AG08395 (cell line): ENCODE measurements around the gene CHD3.

Source experiments
- DNase-seq: peaks from one replicate; pipeline ENCODE4 v3.0.0; 2012; ENCODE audit warnings: mixed read lengths, low spot score

The CHD3 gene

GRCh38 chr17:7888184-7888920 is at the start of gene CHD3:
Gene CHD3 (plus strand): TSS chr17:7888789. CDS start chr17:7889001, 212 bp downstream.
- no peak for DNase-seq

- DNase-seq: no peak
Observed at GRCh38 chr17:7839190-7839875, 49.3 kb upstream of the CHD3 start.

- no peak for DNase-seq
Observed at GRCh38 chr17:7839876-7840261, 48.7 kb upstream of the CHD3 start.

GRCh38 chr17:7840441-7840840 is 48.1 kb upstream of the CHD3 start:
- no peak for DNase-seq

- no peak for DNase-seq
Observed at GRCh38 chr17:7840875-7841274, 47.7 kb upstream of the CHD3 start.

GRCh38 chr17:7841396-7841914 is 47.1 kb upstream of the CHD3 start:
- peak; percentile 89 for DNase-seq

- DNase-seq: peak; percentile 85
Observed at GRCh38 chr17:7841915-7842379, 46.6 kb upstream of the CHD3 start.

- DNase-seq: peak; percentile 62
Observed at GRCh38 chr17:7842380-7843256, 46.0 kb upstream of the CHD3 start.

GRCh38 chr17:7843257-7843535 is 45.4 kb upstream of the CHD3 start:
- no peak for DNase-seq

GRCh38 chr17:7843536-7844291 is 44.9 kb upstream of the CHD3 start:
- peak; percentile 70 for DNase-seq

- DNase-seq: peak; percentile 94
Observed at GRCh38 chr17:7844292-7845154, 44.1 kb upstream of the CHD3 start.

- no peak for DNase-seq
Observed at GRCh38 chr17:7845359-7846062, 43.1 kb upstream of the CHD3 start.

- DNase-seq: no peak
Observed at GRCh38 chr17:7846063-7846735, 42.4 kb upstream of the CHD3 start.

- no peak for DNase-seq
Observed at GRCh38 chr17:7846765-7847661, 41.6 kb upstream of the CHD3 start.

GRCh38 chr17:7848131-7848579 is 40.4 kb upstream of the CHD3 start:
- DNase-seq: no peak

- no peak for DNase-seq
Observed at GRCh38 chr17:7848739-7849129, 39.9 kb upstream of the CHD3 start.

GRCh38 chr17:7849130-7849750 is 39.3 kb upstream of the CHD3 start:
- DNase-seq: no peak
